ENCODE data around the gene TICRR.
"Not testable (repeated sequence)": the region's sequence is repeated elsewhere in the genome, so short reads cannot be mapped to it uniquely, and the experiment has no call there.

Gene TICRR

GRCh38 chr15:89531796-89532537, 43.3 kb upstream of the TICRR start:
- no peak for TF ChIP-seq CTBP1 (IDR thresholded peaks at IDR 0.05; ENCODE audit: borderline replicate concordance)
- no peak for TF ChIP-seq FOXA1 (IDR thresholded peaks at IDR 0.05)
- TF ChIP-seq BHLHE40 (IDR thresholded peaks at IDR 0.05; ENCODE audit: borderline replicate concordance): no peak
- POLR2A ChIA-PET: interaction anchor here (3.5 kb wide), 1 partner anchor 43 kb away, joined by 17 read pairs; the partner anchor contains the start of gene TICRR
- no peak for DNase-seq (ENCODE audit: extremely low spot score)
- CTCF ChIA-PET: interaction anchor here (0.9 kb wide), 1 partner anchor 40 kb away, joined by 3 read pairs; no protein-coding TSS in a partner anchor

GRCh38 chr15:89533861-89534544, 41.3 kb upstream of the TICRR start:
- POLR2A ChIA-PET: no interaction called here
- DNase-seq (ENCODE audit: extremely low spot score): no peak
- CTCF ChIA-PET: no interaction called here
- TF ChIP-seq TARDBP (IDR thresholded peaks at IDR 0.05): no peak
- TF ChIP-seq ELF4 (IDR thresholded peaks at IDR 0.05): no peak
- no peak for TF ChIP-seq FOXM1 (IDR thresholded peaks at IDR 0.05; ENCODE audit: borderline replicate concordance)
- TF ChIP-seq ARNT (IDR thresholded peaks at IDR 0.05): no peak

- ChIA-PET POLR2A (no interaction called here), CTCF (interaction anchor here (0.5 kb wide), 1 partner anchor 48 kb away, joined by 3 read pairs; no protein-coding TSS in a partner anchor)
- TF ChIP-seq NFRKB (IDR thresholded peaks at IDR 0.05) (no peak), FOXA1 (IDR thresholded peaks at IDR 0.05) (no peak)
- no peak for DNase-seq (ENCODE audit: extremely low spot score)
Measured at GRCh38 chr15:89539027-89539426, 36.2 kb upstream of the TICRR start.

GRCh38 chr15:89542369-89542768, 32.9 kb upstream of the TICRR start:
- ChIA-PET POLR2A (interaction anchor here (0.6 kb wide), 1 partner anchor 1131 kb away, joined by 5 read pairs; no protein-coding TSS in a partner anchor), CTCF (interaction anchor here (0.8 to 1.0 kb wide), 2 partner anchors 38 to 184 kb away, joined by 3 to 7 read pairs; no protein-coding TSS in a partner anchor)
- DNase-seq (ENCODE audit: extremely low spot score): no peak
- TF ChIP-seq ZNF384 (IDR thresholded peaks at IDR 0.05) (no peak), LEF1 (IDR thresholded peaks at IDR 0.05; ENCODE audit: borderline replicate concordance) (no peak), ARNT (IDR thresholded peaks at IDR 0.05) (no peak), BHLHE40 (IDR thresholded peaks at IDR 0.05; ENCODE audit: borderline replicate concordance) (no peak), L3MBTL2 (conservative IDR thresholded peaks at IDR 0.05) (no peak), HDGF (IDR thresholded peaks at IDR 0.05; ENCODE audit: borderline replicate concordance) (no peak), CTBP1 (IDR thresholded peaks at IDR 0.05; ENCODE audit: borderline replicate concordance) (no peak), NFRKB (IDR thresholded peaks at IDR 0.05) (no peak), PKNOX1 (IDR thresholded peaks at IDR 0.05) (no peak), SUZ12 (IDR thresholded peaks at IDR 0.05) (no peak), FOXK2 (IDR thresholded peaks at IDR 0.05) (no peak), TARDBP (IDR thresholded peaks at IDR 0.05) (no peak), FOXM1 (IDR thresholded peaks at IDR 0.05; ENCODE audit: borderline replicate concordance) (no peak), FOXA1 (IDR thresholded peaks at IDR 0.05) (no peak)

- no peak for TF ChIP-seq SUZ12 (IDR thresholded peaks at IDR 0.05)
- TF ChIP-seq NFRKB (IDR thresholded peaks at IDR 0.05): no peak
- CTCF ChIA-PET: no interaction called here
- no peak for DNase-seq (ENCODE audit: extremely low spot score)
- POLR2A ChIA-PET: no interaction called here
Measured at GRCh38 chr15:89543389-89543788, 31.9 kb upstream of the TICRR start.

- CTCF ChIA-PET; DNase-seq (ENCODE audit: extremely low spot score): not testable (repeated sequence)
- POLR2A ChIA-PET: interaction anchor here (2.2 kb wide), 1 partner anchor 26 kb away, joined by 6 read pairs; the partner anchor contains the start of gene TICRR
Measured at GRCh38 chr15:89549138-89549537, 26.1 kb upstream of the TICRR start.

GRCh38 chr15:89550427-89550826, 24.8 kb upstream of the TICRR start:
- POLR2A ChIA-PET: no interaction called here
- TF ChIP-seq PKNOX1 (IDR thresholded peaks at IDR 0.05): no peak
- TF ChIP-seq BHLHE40 (IDR thresholded peaks at IDR 0.05; ENCODE audit: borderline replicate concordance): no peak
- no peak for TF ChIP-seq HDGF (IDR thresholded peaks at IDR 0.05; ENCODE audit: borderline replicate concordance)
- no peak for TF ChIP-seq ZNF384 (IDR thresholded peaks at IDR 0.05)
- no peak for TF ChIP-seq FOXK2 (IDR thresholded peaks at IDR 0.05)
- TF ChIP-seq LEF1 (IDR thresholded peaks at IDR 0.05; ENCODE audit: borderline replicate concordance): no peak
- no peak for TF ChIP-seq SUZ12 (IDR thresholded peaks at IDR 0.05)
- TF ChIP-seq NFRKB (IDR thresholded peaks at IDR 0.05): no peak
- TF ChIP-seq CTBP1 (IDR thresholded peaks at IDR 0.05; ENCODE audit: borderline replicate concordance): no peak
- no peak for TF ChIP-seq L3MBTL2 (conservative IDR thresholded peaks at IDR 0.05)
- no peak for TF ChIP-seq ELF4 (IDR thresholded peaks at IDR 0.05)
- no peak for TF ChIP-seq FOXA1 (IDR thresholded peaks at IDR 0.05)
- TF ChIP-seq ARNT (IDR thresholded peaks at IDR 0.05): no peak
- no peak for TF ChIP-seq FOXM1 (IDR thresholded peaks at IDR 0.05; ENCODE audit: borderline replicate concordance)
- TF ChIP-seq SP1 (IDR thresholded peaks at IDR 0.05): no peak
- TF ChIP-seq TARDBP (IDR thresholded peaks at IDR 0.05): no peak
- DNase-seq (ENCODE audit: extremely low spot score): no peak
- CTCF ChIA-PET: no interaction called here
